Left forelimb (tissue), 1 donor: ENCODE measurements around the gene CRTC3.

Source experiments
- DNase-seq: peaks from one replicate; pipeline ENCODE4 v3.0.0-alpha.2; 2018; ENCODE audit warnings: low spot score

Gene CRTC3

DNA sequence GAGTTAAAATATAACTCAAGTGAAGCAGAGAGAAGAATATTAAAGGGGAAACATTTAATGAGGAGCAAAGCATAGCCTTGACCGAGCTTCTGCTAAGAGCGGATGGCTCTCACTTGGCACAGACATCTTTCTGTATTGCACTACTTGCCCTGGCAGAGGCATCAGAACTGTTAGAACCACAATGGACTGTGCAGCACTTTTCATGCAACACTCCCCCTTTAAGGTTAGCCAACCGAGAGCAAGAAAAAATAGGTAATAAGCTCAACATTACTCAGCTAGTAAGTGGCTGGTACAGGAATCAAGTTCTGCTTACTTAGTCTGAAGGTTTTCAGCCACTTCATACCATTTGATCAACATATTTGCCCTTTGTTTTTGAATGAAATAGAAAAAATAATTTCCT lies 33.7 kb downstream of the CRTC3 start:
- DNase-seq, result no peak

DNA sequence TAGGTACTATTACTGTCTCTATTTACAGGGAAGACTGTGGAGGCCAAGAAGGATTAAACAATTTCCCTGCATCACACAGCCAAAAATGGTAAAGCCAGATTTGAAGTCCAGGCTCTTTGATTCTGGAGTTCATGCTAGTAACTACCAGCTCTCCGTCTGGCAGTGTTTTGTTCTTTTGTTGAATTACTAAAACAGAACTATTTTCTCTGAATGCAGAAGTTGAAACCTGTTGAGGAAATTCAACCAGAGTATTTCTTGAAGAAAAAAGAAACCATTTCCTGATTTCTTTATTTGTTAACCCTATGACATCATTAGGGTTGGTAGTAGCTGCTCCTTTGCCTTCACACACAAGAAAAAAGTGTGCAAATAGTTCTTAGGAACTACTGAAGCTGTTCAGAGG lies 34.3 kb downstream of the CRTC3 start:
- DNase-seq, result no peak

DNA sequence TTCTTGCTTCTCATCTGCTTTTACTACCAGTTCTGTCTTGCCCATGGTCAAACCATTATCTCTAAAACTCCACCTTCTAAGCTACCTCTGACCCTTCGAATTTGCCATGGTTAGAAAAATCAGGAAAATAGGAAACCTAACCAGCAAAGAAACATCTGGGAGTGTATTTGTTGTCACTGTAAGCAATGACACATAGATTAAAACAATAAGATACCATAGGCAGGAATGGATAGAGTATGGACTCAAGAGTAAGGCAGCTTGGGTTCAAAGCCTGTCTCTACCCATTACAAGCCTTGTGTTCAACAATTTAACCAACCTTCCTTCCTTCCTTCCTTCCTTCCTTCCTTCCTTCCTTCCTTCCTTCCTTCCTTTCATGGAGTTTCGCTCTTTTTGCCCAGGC lies 34.9 kb downstream of the CRTC3 start:
- no peak for DNase-seq

DNA sequence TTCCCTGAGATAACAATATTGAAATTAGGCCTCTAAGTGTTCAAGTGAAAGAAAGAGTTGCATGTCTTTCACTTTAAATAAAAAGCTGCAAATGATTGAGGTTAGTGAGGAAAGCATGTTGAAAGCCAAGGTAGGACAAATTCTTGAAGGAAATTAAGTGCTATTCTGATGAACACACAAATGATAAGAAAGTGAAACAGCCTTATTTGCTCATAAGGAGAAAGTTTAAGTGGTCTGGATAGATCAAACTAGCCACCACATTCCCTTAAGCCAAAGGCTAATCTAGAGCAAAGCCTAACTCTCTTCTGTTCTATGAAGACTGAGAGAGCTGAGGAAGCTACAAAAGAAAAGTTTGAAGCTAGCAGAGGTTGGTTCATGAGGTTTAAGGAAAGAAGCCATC lies 36.1 kb downstream of the CRTC3 start:
- DNase-seq, result no peak

DNA sequence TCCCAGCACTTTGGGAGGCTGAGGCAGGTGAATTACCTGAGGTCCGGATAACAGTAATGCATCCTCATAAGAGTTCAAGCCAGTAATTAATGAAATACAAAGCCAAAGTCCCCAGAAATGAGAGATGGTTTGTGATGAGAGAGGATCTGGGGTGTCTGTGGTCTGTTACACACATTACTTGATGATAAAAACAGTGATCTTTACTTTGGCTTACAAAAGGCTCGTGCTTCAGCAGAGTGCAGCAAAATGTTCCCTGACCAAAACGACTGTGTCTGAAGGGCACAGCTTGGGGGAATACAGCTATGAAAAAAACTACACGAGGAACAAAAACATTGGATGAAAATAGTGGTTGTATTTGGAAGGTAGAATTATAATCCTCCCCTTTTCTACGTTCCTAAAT lies 40.9 kb downstream of the CRTC3 start:
- no peak for DNase-seq

DNA sequence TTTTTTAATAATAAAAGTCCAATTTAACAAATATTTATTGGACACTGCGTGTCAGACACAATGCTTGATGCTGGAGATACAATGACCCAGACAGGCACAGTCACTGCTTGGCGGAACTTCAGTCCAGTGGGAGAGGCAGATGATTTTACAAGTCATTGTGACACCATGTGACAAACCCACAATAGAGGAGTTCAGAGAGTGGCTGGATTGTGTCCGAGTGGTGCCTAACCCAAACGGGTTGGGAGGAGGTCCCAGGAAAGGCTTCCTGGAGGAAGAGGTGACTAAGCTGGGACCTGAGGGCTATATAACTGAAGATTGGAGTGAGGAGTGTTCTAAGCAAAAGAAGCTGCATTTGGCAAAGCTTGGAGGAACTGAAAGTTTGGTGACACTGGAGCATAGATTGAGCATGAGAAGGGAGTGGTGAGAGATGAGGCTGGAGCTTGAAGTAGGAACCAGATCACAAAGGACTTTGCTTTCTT lies 41.4 kb downstream of the CRTC3 start:
- DNase-seq, result no peak

DNA sequence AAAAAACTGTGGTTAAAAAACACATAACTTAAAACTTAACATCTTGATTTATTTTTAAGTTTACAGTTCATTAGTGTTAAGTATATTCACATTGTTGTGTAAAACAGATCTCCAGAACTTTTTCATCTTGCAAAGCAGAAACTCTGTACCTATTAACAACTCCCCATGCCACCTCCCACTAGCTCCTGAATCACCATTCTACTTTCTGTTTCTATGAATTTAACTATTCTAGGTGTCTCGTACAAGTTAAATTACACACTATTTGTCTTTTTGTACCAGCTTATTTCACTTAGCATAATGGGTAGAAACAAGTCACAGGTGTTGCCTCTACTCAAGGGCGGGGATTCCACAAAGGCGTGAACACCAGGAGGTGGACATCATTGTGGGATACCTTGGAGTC lies 43.2 kb downstream of the CRTC3 start:
- no peak for DNase-seq

DNA sequence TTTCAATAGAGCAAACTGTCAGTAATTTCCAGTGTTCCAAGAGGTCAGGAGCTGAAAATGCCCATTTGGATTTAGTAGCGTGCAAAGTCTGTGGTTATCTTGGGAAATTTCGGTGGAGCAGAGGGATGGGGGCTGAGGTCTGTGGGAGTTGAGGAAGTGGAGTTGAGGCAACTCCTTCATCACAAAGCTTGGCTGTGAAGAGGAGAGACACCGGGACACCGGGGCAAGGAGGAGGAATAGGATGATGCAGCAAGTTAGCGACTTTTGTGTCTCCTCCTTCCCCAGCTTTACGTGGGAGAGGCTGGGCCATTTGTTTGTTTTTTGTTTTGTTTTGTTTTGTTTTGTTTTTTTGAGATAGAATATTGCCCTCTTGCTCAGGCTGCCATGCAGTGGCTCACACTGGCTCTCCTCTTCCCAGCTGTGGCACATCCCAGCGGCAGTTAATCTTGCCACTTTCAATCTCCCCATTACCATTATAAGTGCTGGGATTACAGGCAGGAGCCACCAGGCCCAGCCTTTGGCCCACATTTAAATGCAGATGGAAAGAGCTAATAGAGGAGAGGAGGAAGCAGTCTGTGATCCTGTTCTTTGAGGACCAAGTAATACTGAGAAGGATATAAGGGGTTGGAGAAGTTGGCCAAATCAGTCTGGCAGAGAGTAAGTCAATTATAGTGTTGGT lies 47.1 kb downstream of the CRTC3 start:
- no peak for DNase-seq

DNA sequence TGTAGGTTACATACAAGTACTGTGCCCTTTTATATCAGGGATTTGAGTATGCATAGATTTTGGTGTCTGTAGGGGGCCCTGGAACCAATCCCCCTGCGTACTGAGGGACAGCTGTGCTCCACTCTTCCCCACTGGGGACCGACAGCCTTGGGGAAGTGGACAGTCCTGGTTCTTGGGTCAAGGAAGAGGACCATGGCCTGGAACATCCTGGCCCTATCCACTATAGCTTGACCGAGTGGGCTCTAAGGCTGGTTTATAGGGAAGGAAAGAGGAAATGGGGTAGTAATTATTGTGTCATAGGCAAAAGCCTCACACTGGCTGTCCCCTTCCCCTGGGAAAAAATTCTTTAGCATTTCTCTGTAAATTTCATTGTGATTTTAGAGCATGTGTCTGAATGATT lies 49.5 kb downstream of the CRTC3 start:
- DNase-seq, result no peak

DNA sequence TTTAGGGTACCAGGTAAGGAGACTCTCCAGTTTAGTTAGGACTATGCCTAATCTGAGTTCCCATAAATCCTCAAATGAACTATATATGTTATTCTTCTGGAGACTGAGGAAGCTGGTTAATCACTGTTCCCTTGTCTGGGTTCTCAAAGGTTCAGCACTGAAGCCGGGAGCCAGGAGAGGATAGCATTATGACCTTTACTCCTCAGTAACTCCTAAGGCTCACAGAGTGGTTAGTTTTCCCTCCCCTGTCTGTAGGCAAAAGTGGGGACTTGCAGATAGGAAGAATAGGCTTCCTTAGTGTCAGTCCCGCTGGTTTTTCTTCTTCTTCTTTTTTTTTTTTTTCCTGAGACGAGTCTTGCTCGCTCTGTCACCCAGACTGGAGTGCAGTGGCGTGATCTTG lies 50.4 kb downstream of the CRTC3 start:
- no peak for DNase-seq

DNA sequence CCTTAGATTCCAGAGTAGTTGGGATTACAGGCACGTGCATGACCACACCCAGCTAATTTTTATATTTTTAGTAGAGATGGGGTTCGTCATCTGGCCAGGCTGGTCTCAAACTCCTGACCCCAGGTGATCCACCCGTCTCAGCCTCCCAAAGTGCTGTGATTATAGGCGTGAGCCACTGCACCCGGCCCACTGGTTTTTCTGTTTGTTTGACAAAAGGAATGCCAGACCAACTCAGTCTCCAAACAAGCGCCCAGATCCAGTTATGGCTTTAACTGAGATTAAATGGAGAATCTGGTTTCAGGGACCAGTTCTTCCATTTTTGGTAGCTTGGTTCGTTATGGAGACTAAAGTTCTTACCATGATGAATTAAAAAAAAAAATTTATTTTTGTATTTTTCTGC lies 50.8 kb downstream of the CRTC3 start:
- DNase-seq, result no peak

DNA sequence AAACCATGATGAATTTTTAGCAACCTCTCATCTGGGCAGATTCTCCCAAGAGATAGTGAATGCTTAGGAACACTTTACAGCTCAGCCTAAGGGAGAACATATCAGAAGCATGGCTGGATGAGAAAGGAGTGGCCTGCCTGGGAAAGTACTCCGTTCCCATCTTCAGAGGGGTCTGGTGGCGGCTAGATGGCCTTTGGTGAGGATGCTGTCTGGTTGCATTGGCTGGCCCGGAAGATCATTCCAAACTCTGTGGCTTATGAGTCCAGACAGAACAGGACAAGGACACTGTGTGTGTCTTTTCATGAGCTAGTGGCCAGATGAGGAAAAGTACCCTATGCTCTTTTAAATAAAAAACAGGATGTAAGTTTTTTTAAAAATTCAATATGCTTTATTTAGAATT lies 51.2 kb downstream of the CRTC3 start:
- DNase-seq, result no peak

DNA sequence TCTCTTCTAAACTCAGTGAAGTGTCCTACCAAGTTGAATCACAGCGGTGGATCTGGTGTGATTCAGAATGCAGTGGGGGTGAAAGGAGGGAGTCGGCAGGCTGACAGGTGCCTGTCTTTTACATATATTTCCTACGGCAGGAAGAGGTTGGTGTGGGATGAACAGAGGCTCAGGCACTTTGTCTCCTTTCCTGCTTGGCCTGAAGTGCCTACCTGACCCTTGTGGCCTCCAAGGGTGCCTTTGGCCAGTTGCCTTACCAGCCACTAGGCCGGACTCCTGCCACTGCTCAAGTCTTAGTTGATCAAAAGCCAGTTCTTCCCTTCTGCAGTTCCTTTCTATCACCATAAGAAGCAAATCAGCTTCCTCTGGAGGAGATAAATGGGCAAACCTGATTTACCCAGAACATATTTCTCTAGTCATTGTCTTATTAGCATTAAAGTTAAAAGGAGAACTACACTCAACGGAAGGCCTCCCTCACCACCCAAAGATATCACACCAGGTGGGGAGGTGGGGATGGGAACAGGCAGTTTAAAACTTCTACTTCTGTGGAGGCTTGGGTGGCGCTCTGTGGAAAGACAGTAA lies 52.1 kb downstream of the CRTC3 start:
- no peak for DNase-seq

DNA sequence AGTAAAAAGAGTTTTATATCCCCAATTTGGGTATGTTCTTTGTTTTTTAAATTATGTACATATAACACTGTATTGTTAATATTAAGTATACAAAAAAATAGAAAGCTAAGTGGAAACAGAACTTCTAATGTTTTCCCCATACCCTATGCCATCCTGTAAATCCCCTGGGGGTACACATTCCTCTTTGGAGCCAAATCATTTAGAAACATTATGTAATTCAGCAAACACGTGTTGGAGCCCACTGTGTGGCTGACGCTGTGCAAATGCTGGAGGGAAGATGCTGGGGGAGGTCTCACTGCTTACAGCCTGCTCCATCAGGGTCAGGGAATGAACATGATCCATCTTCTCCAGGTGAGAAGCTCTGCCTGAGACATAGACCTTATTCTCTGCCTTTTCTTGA lies 52.8 kb downstream of the CRTC3 start:
- DNase-seq, result no peak

DNA sequence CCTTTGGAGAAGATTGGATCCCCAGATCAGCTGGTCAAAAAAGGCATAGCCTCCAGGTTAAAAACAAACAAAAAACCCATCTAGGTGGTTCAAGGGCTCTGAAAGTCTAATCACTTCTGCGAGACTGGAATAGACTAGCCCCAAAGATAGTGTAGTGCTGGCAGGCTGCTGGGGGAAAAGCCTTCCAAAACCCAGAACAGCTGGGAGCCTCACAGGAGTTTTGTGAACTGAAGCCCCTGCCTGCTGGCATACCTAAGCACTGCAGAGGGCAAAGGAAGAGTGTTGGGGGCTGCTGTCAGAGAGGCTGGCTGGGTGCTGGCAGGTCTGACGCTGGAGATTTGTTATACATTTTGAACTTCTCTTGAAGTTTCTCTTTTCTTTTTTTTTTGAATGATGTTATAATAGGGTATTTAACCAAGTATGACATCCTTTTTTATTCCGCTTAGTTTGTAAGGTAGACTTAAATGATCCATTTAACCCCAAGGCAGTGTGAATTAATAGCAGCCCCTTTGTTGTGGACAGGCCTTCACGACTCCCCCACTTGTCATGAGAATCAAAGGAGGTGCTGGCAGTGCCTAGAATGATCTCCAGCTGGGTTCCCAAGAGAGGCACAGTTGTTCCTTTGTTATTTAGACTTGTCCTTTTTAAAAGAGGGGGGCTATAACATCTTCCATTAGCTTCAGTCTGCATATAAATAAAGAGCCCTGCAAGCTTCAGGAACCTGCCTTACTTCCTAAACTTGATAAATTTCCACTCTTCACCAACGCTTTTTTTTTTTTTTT lies 53.9 kb downstream of the CRTC3 start:
- no peak for DNase-seq

DNA sequence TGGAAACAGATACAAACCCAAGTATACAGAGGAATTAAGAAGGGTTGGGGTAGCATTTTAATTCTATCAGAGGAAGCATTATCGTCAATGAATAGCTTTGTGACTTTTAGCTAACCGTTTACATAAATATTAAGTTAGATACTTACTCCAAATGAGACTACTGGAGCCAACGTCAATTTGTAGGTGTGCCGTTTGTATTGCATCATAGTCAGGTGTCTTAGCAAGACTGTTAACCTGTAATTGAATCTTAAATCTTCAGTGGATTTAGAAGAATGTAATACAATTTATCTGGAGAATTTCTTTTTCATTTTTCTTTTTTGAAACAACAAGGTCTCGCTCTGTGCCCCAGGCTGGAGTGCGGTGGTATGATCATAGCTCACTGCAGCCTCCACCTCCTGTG lies 55.1 kb downstream of the CRTC3 start:
- DNase-seq, result no peak

DNA sequence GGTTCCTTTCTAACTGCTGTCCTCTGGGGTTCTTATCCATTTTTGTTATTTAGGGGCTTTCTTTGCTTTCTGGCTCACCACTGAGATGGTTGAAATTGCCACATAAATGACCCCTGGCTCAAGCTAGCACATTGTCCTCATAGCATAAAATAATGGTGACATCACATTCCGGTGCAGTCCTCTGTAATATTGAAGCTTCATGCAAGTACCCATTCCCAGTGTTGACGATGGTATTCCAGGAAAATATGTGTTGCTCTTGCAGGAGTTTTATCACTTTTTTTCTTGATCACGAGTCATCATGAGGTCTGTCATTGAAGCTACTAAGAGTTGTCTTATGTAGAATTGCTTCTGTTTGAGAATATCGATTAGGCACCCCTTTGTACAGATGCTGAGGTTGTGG lies 56.1 kb downstream of the CRTC3 start:
- no peak for DNase-seq

DNA sequence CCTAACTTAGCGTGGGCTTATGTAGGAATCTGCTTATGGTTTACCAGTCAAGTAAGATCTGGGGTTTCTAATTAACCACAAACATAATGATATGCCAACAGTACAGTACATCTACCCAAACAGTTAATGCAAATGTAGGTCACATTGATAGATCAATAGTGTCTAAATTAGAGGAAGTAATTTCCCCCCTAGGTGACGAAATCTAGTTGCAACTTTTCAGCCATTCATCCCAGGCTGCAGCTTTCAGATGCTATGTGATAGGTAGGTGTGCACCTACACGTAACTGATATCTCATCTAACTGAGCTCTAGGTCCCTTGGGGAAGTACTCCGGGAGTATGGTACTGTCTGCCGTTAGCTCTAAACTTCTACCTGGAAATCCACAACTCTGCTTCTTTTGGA lies 57.2 kb downstream of the CRTC3 start:
- no peak for DNase-seq

DNA sequence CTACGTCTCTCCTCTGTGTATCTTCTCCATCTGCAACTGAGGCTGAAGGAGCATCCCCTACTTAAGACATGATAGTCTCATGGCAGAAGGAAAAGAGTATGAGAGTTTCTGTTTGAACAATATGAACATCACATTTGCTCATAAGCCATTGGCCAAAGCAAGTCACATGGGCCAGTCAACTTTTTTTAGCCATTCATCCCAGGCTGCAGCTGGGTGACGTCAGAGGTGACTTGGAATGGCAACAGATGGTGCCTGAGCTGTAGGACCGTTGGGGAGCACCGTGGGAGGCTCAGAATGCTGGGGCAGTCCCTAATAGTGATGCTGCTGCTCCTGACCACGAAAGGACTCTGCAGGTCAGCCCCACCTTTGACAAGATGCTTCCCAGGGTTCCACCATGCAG lies 58.7 kb downstream of the CRTC3 start:
- DNase-seq, result no peak

DNA sequence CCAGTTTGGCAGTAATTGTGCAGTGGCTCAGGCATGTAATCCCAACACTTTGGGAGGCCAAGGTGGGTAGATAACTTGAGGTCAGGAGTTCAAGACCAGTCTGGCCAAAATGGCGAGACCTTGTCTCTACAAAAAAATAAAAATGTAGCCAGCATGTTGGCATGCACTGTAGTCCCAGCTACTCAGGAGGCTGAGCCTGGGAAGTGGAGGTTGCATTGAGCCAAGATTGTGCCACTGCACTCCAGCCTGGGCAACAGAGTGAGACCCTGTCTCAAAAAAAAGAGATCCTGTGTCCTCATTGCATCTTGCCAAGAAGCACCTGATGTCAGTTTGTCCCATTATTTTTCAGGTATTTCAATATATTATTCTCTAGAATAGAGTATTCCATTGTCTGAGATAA lies 61.8 kb downstream of the CRTC3 start:
- DNase-seq, result no peak

DNA sequence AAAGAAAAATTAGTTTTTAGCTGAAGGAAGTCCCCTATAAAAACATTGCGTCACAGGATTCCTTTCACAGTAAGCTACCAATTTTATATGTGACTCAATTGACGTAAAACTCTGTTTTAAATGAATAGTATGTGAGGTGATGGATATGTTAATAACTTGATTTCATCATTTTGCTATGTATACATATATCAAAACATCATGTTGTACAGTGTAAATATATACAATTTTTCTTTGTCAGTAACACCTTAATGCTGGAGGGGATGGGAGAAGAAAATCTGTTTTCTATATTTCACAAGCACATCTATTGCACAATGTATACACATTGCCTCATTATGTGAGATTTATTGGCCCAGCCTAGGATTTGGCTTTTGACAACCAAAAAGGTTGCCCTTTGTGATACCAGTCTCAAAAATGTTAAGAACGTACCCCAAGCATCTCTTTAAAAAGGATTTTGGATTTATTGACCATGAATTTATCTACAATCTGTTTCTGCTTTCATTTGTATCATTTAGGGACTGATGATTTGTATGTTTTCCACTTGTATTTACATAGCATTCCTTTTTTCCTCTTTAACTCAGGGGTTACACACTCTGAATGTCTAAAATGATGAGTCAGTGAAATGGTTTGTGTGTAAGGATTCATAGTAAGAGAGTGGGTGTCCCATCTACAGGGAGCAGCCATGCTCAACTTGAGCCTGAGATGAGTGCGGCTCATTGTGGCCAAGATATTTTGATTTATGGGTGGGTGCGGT lies 62.6 kb downstream of the CRTC3 start:
- DNase-seq, result no peak

DNA sequence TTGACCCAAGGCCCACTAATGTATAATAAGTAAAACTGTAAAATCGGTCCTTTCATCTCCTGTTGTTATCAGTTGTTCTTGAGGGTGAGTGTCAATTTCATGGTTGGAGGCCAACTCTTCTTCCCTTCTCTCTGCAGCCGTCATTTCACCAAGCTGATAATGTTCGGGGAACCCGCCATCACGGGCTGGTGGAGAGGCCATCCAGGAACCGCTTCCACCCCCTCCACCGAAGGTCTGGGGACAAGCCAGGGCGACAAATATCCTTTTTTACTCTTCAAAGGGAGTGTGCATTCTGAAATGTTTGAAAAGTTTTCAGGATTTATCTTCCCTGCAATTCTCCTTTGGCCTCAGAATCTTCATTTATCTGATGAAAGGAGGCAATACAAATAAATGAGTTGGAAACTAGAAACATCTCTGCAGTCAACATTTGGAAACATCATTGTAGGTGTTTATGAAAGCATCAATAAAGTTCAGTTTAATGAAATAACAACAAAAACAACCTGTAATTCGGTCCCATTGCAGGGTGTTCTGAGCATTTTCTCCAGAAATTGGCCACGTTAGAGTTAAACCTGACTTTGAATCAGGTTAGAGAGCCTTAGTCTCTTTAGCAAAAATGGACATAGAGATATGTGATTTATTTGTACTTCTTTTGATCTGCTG lies 63.9 kb downstream of the CRTC3 start:
- DNase-seq, result no peak
